Astrocyte of the cerebellum (primary cell): ENCODE measurements around the gene ADAMTS3.

Source experiments
- DNase-seq: peaks from one replicate; pipeline ENCODE4 v3.0.0-alpha.2; 2011; ENCODE audit warnings: low read depth
- H3K4me3 ChIP-seq: 2 replicates; pipeline ENCODE4 v1.5.1; 2011; ENCODE audit warnings: mild to moderate bottlenecking, low read depth, low read length, moderate library complexity
- in situ Hi-C: cut with HindIII; loops from 2 replicates; pipeline ENCODE4 v1.10.0; 2017; ENCODE audit warnings: low sequenced_read_pairs
- TF ChIP-seq, protein P1 (sequence below): IDR thresholded peaks from 2 replicates; pipeline ENCODE4 v1.5.1; 2012; ENCODE audit warnings: low read length, low read depth, moderate library complexity, mild to moderate bottlenecking; ENCODE audit errors: missing control alignments

ADAMTS3 gene

DNA sequence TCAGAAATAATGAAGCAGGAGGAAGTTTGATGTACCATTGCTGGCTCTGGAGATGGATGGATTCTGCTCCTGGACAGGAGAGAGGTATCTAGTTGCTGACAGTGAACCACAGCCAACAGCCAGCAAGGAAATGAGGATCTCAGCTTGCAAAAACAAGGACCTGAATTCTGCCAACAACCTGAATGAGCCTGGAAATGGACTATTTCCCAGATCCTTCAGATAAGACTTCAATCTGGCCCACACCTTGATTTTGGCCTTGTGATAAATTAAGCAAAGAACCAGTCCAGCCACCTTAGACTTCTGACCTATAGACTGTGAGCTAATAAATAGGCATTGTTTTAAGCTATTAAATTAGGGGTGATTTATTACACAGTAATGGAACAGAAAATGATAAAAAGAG is 220.3 kb downstream of the ADAMTS3 start:
- in situ Hi-C loops: no loop called here
- H3K4me3 ChIP-seq: no peak overlapping the region
- DNase-seq: no peak
- TF ChIP-seq, protein P1, sequence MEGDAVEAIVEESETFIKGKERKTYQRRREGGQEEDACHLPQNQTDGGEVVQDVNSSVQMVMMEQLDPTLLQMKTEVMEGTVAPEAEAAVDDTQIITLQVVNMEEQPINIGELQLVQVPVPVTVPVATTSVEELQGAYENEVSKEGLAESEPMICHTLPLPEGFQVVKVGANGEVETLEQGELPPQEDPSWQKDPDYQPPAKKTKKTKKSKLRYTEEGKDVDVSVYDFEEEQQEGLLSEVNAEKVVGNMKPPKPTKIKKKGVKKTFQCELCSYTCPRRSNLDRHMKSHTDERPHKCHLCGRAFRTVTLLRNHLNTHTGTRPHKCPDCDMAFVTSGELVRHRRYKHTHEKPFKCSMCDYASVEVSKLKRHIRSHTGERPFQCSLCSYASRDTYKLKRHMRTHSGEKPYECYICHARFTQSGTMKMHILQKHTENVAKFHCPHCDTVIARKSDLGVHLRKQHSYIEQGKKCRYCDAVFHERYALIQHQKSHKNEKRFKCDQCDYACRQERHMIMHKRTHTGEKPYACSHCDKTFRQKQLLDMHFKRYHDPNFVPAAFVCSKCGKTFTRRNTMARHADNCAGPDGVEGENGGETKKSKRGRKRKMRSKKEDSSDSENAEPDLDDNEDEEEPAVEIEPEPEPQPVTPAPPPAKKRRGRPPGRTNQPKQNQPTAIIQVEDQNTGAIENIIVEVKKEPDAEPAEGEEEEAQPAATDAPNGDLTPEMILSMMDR: no peak

DNA sequence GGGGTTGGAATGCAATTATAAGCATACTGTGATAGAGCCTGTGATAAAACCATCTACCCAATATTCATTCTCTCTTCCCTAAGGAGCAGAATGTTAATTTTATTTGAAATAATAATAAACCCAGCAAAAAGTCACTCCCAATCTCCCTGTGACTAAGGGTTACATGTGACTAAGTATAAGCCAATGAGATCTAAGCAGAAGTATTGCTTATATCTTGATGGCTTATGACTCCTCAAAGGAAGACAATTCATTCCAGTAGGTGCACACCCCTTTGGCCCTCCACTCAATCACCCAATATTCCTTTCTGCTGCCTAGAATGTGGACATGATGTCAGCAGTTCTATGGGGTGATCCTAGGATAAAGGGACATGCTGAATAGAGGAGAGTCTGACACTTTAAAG is 224.6 kb downstream of the ADAMTS3 start:
- in situ Hi-C loops: no loop called here
- no peak for DNase-seq
- no peak overlapping the region for H3K4me3 ChIP-seq
- TF ChIP-seq, protein P1: no peak

DNA sequence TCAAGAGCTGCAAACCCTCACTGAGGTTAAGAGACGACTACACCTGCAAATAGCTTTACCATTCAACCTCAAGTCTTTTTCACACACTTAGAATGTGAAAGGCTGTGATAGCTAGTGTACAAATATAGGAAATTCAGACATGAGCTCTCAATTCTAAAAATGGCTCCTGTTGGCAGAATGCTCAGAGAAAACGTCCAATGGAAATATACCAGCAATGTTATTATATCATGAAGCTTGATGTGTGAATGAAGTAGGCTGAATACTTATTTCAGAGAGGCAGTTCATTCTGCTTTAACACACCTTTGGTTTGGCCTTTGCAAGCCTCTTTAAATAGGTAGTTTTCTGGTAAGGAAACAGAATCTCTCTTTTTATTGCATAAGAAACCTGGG is 227.6 kb downstream of the ADAMTS3 start:
- in situ Hi-C loops: no loop called here
- no peak overlapping the region for H3K4me3 ChIP-seq
- no peak for DNase-seq
- TF ChIP-seq, protein P1: no peak

DNA sequence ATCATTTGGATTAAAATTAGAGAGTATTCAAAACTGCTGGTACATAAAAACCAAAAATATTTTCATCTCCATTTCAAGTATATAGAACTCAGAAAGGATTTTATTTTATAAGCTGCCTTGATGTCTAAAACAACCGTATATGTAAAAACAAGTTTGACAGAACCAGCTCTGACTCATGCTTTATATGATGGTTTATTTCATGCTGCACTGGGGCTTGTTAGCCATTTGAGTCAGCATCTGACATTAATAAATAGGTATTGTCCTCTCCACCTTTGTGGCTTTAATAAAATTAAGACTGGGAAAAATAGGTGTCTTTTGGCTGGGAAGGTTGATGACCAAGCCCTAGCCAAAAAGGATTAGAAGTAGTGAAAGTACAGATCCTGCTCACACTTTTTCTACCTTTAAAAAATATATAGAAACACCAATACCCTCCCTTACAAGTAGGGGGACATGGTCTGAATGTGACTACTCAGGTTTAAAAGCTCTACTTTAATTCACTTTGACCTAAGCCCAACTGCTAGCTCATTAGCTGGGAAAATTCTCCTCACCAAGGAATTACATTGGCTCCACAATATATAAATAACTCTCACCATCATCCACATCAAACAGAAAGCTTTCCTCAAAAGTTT is 228.1 kb downstream of the ADAMTS3 start:
- no peak for DNase-seq
- in situ Hi-C loops: no loop called here
- H3K4me3 ChIP-seq: no peak overlapping the region

DNA sequence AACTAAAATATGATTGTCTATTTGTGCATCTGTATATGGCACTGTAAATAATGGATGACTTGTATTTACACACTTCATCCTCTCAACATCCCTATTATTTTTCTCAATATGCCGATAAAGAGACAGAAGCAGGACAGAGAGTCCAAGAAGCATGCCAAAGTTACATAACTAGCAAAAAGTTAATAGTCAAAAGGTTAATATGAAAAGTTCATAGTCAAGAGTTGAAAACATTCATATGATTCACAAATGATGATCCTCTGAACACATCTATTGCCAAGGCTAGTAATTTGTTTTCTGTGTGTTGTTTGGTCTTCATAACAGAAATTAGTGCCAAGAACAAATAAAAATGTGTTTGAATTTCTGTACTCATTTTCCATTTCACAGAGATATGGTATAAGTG is 231.0 kb downstream of the ADAMTS3 start:
- in situ Hi-C loops: no loop called here
- TF ChIP-seq, protein P1: no peak
- H3K4me3 ChIP-seq: no peak overlapping the region
- no peak for DNase-seq

More for the DNA sequence above, 228.1 kb downstream of the ADAMTS3 start:
- TF ChIP-seq, protein P1: no peak

DNA sequence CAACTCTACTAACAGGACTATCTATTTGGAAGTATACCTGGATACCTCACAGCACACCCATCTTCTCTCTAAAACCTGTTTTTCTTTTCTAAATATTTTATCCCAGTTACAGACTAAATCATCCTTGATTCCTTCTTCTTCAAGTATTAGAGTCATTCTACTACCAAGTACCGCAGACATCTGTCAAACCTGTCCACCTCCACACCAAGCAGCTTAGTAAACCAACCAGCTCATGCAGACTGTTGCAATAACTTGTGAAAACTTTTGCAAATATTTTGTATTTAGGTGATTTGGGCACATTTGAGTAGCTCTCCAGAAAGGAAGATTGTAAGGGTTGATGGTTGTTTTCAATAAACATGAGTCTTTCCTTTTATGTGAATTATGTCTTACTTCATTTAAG is 238.6 kb downstream of the ADAMTS3 start:
- TF ChIP-seq, protein P1: no peak
- in situ Hi-C loops: no loop called here
- DNase-seq: no peak
- H3K4me3 ChIP-seq: no peak overlapping the region
